PC-9 (cell line): Measurements from ENCODE around the gene CAND1.

Source experiments
- EZH2 ChIP-seq: fragments of 200-600 bp; sonication (generic); IDR thresholded peaks from 2 replicates; pipeline ENCODE4 v1.8.0; 2017; ENCODE audit warnings: antibody characterized with exemption, low read depth
- TF ChIP-seq, protein P1 (sequence below): fragments of 200-600 bp; sonication (generic); conservative IDR thresholded peaks from 2 replicates; pipeline ENCODE4 v1.6.1; 2017; ENCODE audit warnings: mixed run types, antibody characterized with exemption, mild to moderate bottlenecking, moderate library complexity

DNA sequence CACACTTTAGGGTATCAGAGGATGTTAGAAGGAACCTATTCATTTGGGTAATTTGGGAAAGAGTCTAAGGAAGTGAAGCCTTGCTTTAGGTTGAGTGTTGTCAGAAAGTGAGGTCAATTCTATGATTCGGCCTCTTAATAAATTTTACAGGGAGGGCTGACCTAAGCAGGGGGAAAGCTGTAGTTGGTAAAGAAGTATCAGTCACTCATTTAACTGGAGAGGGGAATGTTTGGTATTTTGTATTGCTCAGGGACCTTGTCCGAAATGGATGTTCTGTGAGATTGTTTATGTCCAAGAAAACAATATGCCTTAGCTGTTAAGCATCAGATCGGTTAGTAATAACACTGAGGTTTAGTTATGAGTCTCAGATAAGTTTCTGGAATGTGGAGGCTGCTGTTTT lies 7.3 kb downstream of the CAND1 start:
- TF ChIP-seq EZH2: no peak
- TF ChIP-seq, protein P1, sequence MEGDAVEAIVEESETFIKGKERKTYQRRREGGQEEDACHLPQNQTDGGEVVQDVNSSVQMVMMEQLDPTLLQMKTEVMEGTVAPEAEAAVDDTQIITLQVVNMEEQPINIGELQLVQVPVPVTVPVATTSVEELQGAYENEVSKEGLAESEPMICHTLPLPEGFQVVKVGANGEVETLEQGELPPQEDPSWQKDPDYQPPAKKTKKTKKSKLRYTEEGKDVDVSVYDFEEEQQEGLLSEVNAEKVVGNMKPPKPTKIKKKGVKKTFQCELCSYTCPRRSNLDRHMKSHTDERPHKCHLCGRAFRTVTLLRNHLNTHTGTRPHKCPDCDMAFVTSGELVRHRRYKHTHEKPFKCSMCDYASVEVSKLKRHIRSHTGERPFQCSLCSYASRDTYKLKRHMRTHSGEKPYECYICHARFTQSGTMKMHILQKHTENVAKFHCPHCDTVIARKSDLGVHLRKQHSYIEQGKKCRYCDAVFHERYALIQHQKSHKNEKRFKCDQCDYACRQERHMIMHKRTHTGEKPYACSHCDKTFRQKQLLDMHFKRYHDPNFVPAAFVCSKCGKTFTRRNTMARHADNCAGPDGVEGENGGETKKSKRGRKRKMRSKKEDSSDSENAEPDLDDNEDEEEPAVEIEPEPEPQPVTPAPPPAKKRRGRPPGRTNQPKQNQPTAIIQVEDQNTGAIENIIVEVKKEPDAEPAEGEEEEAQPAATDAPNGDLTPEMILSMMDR: no peak
